HG03097 (cell line): ENCODE measurements around the gene DDIT4.
"Not testable (repeated sequence)": the region's sequence is repeated elsewhere in the genome, so short reads cannot be mapped to it uniquely, and the experiment has no call there.

Experiments
- ATAC-seq: cut with Tn5 transposase; IDR thresholded peaks from one replicate; pipeline ENCODE4 v1.9.1; 2021; ENCODE audit not compliant: unreplicated experiment, low FRiP score

Gene DDIT4

DNA sequence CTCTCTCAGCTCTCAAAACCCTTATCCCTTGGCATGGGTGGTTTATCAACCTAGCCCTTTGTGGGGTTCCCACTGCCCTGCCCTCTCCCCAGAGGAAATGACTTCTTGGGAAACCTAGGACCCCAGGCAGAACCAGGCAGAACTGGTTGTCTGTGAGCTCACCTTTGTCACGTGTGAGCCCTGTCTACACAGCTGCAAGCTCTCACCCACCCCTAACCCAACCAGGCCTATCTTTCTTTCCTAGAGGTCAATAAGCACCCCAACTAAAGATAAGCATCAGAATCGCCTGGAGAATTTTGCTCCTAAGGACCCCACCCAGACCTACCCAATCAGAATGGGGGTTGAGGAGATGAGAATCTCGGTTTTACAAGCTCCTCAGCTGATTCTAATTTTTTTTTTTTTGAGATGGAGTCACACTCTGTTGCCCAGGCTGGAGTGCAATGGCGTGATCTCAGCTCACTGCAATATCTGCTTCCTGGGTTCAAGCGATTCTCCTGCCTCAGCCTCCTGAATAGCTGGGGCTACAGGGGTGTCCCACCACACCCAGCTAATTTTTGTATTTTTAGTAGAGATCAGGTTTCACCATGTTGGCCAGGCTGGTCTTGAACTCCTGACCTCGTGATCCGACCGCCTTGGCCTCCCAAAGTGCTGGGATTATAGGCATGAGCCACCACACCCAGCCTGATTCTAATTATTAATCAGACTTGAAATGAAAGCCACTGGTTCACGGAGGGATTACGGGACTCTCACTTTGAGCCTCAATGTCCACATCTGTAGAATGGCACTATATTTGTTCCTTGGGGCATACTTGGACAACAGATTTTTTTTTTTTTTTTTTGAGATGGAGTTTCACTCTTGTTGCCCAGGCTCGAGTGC, 7.5 kb upstream of the DDIT4 start:
- no peak for ATAC-seq

- ATAC-seq = no peak
Observed at GRCh38 chr10:72267381-72267780, 6.3 kb upstream of the DDIT4 start.

DNA sequence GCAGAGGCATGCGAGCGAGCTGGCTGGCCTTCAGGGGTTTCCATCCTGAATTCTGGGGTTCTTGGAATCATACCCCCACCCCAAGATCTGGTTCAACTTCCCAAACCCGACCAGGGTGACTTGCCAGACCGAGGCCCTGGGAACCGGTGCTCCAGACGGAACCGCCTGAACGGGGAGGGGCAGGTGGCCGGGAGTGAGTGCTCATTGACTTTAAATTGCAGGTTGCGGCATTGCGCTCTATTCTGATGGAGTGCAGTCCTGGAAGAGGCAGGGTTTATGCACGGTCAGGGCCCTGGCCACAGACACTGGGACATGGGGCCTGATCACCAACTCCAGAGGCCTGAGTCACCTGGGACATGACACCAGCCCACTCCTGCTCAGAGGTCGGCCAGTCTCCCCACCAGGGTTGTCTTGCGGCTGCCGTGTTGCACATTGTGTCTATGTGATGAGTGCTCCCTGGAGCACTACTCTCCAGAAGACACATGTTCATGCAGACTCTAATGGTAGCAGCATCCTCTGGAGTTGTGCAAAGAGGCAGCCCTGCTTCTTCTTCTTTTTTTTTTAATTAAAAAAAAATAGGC, 5.8 kb upstream of the DDIT4 start:
- ATAC-seq = no peak

DNA sequence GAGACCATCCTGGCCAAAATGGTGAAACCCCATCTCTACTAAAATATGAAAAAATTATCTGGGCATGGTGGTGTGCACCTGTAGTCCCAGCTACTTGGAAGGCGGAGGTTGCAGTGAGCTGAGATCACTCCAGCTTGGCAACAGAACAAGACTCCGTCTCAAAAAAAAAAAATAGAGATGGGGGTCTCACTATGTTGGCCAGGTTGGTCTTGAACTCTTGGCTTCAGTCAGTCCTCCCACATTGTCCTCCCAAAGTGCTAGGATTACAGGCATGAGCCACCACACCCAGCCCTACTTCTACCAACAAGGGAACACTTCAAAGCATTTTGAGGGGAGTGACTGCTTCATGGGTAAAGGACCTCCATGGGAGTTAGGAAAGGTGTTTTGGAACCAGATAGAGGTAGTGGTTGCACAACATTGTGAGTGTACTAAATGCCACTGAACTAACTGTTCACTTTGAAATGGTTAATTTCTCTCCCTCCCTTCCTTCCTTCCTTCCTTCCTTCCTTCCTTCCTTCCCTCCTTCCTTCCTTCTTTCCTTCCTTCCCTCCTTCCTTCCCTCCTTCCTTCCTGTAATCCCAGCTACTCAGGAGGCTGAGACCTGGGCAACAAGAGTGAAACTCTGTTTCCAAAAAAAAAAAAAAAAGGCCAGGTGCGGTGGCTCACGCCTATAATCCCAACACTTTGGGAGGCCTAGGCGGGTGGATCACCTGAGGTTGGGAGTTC, 5.1 kb upstream of the DDIT4 start:
- not testable (repeated sequence) for ATAC-seq

DNA sequence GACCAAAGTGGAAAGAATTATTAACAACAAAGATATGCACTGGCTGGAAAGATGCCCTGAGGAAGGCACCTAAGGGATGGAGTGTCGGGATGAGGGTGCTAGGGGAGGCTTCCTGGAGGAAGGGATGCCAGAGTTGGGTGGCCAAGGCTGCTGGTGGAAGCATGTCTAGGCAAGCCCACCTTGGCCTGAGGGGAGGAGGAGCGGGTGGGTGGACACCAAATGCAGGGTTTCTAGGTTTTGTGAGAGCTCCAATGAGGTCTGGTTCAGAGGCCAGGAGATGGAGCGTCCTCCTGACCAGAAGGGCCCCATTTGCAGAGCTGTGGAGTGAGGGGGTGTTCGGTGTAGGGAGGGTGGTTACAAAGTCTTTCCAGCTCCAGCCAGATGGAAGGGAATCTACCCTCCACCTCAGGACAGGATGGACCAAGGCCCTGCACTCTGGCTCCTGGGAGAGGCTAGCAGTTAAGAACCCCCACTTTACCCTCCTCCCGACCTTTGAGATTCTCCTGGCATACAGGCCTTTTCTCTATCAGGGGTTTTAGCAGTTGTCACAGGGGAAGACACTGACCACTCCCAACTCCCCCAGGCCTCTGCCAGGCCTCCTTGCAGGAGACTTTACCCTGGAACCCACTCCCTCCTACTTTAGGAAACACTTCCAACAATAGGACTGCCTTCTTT, 3.0 kb upstream of the DDIT4 start:
- ATAC-seq = no peak

DNA sequence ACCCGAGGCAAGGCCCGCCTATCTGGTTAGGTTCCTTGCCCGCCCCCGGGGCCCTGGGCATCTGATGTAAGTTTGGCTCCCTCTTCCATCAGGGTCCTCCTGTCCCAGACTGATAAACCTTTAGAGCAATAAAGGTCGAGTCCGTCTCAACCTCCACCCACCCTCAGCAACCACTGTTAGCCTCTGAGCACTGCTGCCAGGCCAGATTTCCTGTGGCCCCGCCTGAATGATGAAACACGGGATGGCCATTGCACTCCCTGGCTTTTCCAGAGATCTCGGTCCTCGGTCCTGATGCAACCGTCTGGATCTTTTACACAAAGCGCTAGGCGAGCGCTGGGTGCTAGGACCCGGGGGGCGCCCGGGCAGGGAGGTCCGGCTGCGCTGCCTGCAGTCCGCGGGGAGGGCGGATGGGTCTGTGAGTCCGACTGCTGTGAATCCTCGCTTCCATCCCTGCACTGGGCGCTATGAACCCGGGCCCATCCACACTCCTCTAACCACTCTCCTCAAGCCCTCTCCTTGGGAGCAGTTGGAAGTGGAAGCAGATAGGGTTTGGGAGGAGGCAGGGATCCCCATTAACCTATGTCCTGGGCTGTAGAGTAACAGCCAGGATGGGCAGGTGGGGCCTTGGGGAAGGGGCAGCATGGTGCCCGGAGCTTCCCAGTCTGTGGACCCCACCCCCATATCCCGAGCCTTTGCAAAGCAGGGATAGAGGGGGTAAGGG, 875 bp upstream of the DDIT4 start:
- ATAC-seq = peak; percentile 25

DNA sequence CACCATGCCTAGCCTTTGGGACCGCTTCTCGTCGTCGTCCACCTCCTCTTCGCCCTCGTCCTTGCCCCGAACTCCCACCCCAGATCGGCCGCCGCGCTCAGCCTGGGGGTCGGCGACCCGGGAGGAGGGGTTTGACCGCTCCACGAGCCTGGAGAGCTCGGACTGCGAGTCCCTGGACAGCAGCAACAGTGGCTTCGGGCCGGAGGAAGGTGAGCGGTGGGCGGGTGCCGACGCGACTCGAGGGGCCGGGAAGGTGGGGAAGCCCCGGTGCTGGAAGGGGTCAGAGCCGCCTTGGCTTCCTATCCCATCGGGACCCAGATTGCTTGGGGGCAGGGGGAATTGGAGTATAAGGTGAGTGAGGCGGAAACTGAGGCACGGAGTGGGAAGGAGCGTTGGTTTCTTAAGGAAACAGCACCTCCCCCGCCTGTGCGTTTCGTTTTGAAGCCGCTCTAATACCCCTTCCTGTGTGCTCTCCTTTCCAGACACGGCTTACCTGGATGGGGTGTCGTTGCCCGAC, 547 bp downstream of the DDIT4 start:
- ATAC-seq = no peak

DNA sequence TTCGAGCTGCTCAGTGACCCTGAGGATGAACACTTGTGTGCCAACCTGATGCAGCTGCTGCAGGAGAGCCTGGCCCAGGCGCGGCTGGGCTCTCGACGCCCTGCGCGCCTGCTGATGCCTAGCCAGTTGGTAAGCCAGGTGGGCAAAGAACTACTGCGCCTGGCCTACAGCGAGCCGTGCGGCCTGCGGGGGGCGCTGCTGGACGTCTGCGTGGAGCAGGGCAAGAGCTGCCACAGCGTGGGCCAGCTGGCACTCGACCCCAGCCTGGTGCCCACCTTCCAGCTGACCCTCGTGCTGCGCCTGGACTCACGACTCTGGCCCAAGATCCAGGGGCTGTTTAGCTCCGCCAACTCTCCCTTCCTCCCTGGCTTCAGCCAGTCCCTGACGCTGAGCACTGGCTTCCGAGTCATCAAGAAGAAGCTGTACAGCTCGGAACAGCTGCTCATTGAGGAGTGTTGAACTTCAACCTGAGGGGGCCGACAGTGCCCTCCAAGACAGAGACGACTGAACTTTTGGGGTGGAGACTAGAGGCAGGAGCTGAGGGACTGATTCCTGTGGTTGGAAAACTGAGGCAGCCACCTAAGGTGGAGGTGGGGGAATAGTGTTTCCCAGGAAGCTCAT, 1.1 kb downstream of the DDIT4 start:
- ATAC-seq = no peak

DNA sequence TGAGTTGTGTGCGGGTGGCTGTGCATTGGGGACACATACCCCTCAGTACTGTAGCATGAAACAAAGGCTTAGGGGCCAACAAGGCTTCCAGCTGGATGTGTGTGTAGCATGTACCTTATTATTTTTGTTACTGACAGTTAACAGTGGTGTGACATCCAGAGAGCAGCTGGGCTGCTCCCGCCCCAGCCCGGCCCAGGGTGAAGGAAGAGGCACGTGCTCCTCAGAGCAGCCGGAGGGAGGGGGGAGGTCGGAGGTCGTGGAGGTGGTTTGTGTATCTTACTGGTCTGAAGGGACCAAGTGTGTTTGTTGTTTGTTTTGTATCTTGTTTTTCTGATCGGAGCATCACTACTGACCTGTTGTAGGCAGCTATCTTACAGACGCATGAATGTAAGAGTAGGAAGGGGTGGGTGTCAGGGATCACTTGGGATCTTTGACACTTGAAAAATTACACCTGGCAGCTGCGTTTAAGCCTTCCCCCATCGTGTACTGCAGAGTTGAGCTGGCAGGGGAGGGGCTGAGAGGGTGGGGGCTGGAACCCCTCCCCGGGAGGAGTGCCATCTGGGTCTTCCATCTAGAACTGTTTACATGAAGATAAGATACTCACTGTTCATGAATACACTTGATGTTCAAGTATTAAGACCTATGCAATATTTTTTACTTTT, 1.8 kb downstream of the DDIT4 start:
- no peak for ATAC-seq

- no peak for ATAC-seq
Observed at GRCh38 chr10:72276013-72276387, 2.3 kb downstream of the DDIT4 start.

DNA sequence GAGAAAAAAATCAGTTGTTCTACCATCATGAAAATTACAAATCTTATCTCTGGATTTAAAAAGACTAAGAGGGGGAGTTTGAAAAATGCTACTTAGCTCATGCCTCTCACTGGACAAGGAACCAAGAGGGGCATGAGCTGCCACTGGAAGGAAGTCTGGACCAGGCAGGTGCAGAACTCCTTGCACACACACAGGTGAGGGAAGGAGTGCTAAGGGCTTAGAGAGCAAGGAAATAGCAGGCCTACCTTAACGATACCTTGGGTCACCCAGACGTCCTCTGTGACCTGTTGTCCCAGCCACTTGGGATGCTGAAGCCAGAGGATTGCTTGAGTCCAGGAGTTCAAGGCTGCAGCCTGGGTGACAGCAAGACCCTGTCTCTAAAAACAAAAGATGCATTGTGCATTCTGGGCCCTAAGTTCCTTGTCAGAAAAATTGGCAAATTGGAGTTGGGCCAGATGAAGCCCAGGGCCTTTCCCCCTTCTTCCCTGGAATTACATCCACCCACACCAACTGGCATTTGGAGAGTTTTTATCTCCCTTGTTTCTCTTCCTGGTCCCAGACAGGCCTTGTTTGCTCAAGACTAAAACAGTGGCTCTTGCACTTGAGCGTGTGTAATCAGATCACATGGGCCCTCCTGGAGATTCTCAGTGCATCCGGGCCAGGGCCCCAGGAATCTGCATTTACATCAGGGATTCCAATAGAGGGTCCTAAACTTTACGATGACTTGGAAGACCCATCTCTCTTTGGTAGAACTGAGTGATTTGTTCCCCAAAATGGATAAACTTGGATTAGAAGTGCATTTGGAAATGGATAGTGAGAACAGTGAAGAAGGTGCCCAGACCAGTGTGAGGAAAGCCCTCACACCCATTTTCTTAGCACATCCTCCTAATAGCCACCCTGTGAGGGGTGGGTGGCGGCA, 3.0 kb downstream of the DDIT4 start:
- ATAC-seq = no peak

DNA sequence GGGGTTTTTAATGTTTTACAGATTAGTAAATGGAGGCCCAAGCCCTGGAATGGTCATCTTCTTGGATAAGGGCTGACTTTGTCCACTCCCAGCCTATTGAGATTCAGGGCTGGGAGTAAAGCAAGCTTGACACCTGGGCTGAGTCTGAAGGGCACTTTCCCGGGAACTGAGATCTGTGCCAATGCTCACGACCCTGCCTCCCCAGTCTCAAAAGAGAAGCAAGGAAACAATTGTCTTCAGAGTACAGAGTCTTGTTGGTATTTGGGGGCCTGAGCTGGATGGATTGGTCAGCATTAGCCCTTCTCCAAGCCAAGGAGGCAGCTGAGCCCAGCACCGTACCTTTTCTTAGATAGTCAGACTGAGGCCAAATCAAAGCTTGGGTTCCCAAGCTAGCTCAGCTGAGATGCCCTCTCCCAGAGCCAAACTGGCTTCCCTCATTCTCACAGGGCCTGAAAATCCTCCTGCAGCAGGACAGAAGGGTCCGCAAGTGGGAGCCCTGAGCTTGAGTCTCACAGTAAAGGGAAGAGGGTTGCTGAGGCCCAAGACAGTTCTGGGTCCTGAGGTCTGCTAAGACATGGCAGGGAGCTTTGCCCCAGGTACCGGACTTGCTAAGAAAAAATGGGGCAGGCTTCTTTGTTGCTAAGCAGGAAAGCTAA, 3.7 kb downstream of the DDIT4 start:
- no peak for ATAC-seq

DNA sequence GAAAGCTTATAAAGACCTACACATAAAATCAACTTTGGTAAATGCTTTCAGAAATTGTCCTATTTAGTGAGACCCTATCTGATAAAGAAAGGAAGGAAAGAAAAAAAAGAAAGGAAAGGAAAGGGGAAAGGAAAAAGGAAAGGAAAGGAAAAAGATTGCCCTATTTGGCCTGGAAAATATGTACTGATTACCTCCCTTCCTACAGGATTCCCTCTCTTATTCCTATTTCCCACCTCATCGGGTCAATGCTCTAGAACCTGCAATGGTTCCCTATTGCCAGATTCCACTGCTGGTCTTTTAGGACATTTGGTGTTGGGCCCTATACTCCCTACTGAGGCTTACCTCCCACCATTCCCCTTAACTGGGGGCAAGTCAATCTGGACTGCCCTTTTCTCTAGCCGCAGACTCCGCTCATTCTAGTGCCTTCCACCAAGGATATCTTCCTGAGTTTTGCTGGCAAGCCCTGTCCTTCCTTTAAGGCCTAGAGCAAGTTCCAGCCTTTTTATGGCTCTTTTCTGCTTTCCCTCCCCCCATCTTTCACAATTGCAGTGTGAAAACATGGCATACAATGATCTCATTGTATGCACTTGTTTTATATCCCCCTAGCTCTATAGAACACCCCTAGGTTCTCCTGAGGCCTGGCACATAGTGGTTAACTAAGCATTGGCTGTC, 4.4 kb downstream of the DDIT4 start:
- no peak for ATAC-seq

- ATAC-seq = no peak
Observed at GRCh38 chr10:72278668-72279393, 5.1 kb downstream of the DDIT4 start.

DNA sequence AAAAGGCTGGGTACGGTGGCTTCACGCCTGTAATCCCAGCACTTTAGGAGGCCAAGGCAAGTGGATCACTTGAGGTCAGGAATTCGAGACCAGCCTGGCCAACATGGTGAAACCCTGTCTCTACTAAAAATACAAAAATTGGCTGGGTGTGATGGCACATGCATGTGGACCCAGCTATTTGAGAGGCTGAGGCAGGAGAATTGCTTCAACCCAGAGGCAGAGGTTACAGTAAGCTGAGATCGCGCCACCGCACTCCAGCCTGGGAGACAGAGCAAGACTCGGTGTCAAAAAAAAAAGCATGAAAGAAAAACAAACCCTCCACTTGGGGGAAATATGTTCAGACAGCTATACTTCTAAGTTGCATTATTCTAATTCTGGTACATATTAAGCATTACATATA, 5.9 kb downstream of the DDIT4 start:
- ATAC-seq = not testable (repeated sequence)

DNA sequence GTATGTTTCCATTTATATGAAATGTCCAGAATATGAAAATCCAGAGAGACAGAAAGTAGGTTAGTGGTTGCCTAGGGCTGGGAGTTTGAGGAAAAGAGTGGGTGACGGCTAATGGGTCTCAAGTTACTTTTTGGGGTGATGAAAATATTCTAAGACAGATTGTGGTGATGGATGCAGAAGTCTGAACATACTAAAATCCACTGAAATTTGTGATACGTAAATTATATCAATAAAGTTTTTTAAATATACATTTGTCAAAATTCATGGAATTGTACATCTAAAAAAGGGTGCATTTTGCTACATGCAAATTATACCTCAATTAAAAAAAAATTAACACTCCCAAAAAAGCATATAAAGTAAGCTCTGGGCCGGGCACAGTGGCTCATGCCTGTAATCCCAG, 9.4 kb downstream of the DDIT4 start:
- ATAC-seq = no peak
